Osteocyte (in vitro differentiated cells): ENCODE results near the gene MTMR6. TPM values are rescaled to one million over a fixed set of nuclear protein-coding genes. Genes with fewer than 3 reads are reported as not detected.
"Not testable (repeated sequence)": the region's sequence is repeated elsewhere in the genome, so short reads cannot be mapped to it uniquely, and the experiment has no call there.

Experiments
- DNase-seq: peaks from one replicate; pipeline ENCODE4 v3.0.0; 2021; ENCODE audit warnings: mixed read lengths; ENCODE audit not compliant: unreplicated experiment; ENCODE audit errors: extremely low spot score
- H3K27ac Mint-ChIP-seq: one replicate; pipeline ENCODE4 v1.8.0; 2021; ENCODE audit warnings: mild to moderate bottlenecking, mixed read lengths; ENCODE audit not compliant: unreplicated experiment
- H3K27me3 Mint-ChIP-seq: one replicate; pipeline ENCODE4 v1.8.0; 2021; ENCODE audit warnings: mixed read lengths; ENCODE audit not compliant: unreplicated experiment
- H3K36me3 Mint-ChIP-seq: one replicate; pipeline ENCODE4 v1.8.0; 2021; ENCODE audit warnings: mixed read lengths; ENCODE audit not compliant: unreplicated experiment
- H3K4me1 Mint-ChIP-seq: one replicate; pipeline ENCODE4 v1.8.0; 2021; ENCODE audit warnings: mixed read lengths; ENCODE audit not compliant: unreplicated experiment
- H3K4me3 Mint-ChIP-seq: one replicate; pipeline ENCODE4 v1.8.0; 2021; ENCODE audit warnings: mild to moderate bottlenecking, moderate library complexity, mixed read lengths; ENCODE audit not compliant: unreplicated experiment
- H3K9me3 Mint-ChIP-seq: one replicate; pipeline ENCODE4 v1.8.0; 2021; ENCODE audit warnings: mixed read lengths; ENCODE audit not compliant: unreplicated experiment
- total RNA-seq: library from RNA; stranded (reverse); gene quantifications from 2 replicates; pipeline ENCODE4 v1.2.1, GENCODE V29; 2021
- TF ChIP-seq, protein P1 (sequence below): fragments of 200-600 bp; sonication (generic); IDR thresholded peaks from 2 replicates; pipeline ENCODE4 v1.5.0; 2021; ENCODE audit warnings: antibody characterized with exemption, mild to moderate bottlenecking, moderate library complexity

The MTMR6 gene
- total RNA-seq, 1 donor from 2014 or later = 19.5 TPM

DNA sequence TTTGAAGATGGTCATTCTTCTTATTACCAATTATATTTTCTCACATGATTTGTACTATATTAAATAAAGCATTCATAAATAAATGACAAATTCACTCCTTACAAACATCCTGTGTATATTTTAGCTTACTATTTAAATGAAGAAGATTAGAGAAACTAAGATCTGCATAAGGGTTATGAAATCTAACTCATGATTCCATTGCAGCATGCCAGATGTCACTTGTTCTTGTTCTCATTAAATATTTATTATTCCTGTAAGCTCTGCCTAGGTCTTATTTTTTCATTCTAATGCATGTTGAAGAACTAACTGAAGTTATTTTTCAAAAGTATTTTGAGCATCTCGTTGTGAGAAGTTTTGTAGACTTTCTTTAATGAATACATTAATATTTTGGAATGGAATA, 32.5 kb upstream of the MTMR6 start:
- Mint-ChIP-seq H3K9me3 (no peaks in the 10 kb centered on the region), H3K4me3 (no peak overlapping the region), H3K27ac (no peak overlapping the region), H3K36me3 (peaks cover 35% of the 10 kb centered on the region), H3K27me3 (no peaks in the 10 kb centered on the region), H3K4me1 (no peaks in the 10 kb centered on the region)
- TF ChIP-seq, protein P1, sequence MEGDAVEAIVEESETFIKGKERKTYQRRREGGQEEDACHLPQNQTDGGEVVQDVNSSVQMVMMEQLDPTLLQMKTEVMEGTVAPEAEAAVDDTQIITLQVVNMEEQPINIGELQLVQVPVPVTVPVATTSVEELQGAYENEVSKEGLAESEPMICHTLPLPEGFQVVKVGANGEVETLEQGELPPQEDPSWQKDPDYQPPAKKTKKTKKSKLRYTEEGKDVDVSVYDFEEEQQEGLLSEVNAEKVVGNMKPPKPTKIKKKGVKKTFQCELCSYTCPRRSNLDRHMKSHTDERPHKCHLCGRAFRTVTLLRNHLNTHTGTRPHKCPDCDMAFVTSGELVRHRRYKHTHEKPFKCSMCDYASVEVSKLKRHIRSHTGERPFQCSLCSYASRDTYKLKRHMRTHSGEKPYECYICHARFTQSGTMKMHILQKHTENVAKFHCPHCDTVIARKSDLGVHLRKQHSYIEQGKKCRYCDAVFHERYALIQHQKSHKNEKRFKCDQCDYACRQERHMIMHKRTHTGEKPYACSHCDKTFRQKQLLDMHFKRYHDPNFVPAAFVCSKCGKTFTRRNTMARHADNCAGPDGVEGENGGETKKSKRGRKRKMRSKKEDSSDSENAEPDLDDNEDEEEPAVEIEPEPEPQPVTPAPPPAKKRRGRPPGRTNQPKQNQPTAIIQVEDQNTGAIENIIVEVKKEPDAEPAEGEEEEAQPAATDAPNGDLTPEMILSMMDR = no peak
- DNase-seq = no peak

DNA sequence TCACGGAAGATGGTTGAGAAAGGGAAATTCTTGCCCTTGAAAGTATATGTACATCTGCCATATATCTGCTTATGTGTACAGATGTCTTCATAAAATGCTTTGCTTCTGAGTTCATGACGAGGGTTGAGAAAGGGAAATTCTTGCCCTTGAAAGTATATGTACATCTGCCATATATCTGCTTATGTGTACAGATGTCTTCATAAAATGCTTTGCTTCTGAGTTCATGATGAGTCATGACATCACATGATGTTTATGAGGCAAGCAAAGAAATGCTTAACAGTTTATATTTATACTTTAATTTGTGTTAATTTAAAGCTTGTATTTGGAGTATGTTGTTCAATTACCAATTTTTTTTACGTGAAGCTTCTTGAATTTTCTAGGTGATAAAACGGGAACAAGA, 31.7 kb upstream of the MTMR6 start:
- H3K27me3 Mint-ChIP-seq = not testable (repeated sequence)
- peaks cover 36% of the 10 kb centered on the region for H3K36me3 Mint-ChIP-seq

DNA sequence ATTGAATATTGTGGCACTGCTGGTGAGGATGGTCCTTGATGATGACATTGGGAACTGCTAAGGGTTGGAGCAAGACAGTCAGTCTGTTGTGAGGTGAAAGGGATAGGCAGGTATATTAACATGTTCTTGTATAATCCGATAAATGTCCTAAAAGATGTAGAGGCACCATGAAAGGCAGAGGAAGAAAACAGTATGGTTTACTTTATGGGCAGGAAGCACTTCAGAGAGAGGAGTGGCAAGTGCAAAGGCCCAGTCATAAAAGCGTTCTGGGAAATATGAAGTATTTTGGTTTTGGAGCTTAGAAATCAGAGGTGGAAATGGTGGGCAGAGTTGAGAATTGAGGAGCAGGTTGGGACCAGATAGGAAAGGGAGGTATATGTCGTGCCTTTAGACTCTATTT, 23.6 kb upstream of the MTMR6 start:
- H3K27ac Mint-ChIP-seq = no peak overlapping the region
- H3K4me3 Mint-ChIP-seq = no peak overlapping the region
- peaks cover 6% of the 10 kb centered on the region for H3K4me1 Mint-ChIP-seq
- H3K27me3 Mint-ChIP-seq = no peaks in the 10 kb centered on the region
- H3K9me3 Mint-ChIP-seq = no peaks in the 10 kb centered on the region
- no peak for DNase-seq
- H3K36me3 Mint-ChIP-seq = peaks cover 43% of the 10 kb centered on the region
- TF ChIP-seq, protein P1 = no peak

More for the DNA sequence above, 31.7 kb upstream of the MTMR6 start:
- not testable (repeated sequence) for H3K4me1 Mint-ChIP-seq, H3K9me3 Mint-ChIP-seq, H3K4me3 Mint-ChIP-seq, DNase-seq, H3K27ac Mint-ChIP-seq

DNA sequence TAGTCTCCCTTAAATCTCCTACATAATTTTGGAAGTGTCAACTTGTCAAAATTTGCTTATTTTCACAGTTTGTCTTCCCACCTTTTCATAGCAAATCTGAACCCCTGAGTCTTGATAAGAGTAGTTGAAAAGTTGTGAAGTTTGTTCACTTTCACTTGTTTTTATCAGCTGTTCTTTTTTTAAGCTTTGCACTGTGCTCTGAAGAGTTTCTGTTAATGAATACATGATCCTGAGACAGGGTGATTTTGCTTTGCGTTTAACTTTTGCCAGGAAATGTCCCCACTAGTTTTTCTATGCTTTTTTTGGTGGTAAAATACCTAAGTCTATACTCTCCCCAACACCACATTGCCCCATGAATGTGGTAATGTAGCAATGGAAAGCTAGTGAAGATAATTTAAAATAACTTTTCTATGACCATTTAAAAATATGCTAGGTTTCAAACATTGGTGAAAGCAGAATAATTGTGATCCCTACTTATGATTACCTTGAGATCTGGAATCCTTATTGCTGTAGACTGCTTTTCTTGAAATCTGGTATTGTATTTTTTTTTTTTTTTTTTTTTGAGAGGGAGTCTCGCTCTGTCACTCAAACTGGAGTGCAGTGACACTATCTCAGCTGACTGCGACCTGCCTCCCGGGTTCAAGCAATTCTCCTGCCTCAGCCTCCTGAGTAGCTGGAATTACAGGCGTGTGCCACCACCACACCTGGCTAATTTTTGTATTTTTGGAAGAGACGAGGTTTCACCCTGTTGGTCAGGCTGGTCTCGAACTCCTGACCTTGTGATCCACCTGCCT, 19.6 kb upstream of the MTMR6 start:
- TF ChIP-seq, protein P1 = no peak
- Mint-ChIP-seq H3K4me1 (peaks cover 31% of the 10 kb centered on the region), H3K27ac (peak overlapping the region; percentile 12), H3K4me3 (no peak overlapping the region), H3K36me3 (peaks cover 34% of the 10 kb centered on the region), H3K27me3 (no peaks in the 10 kb centered on the region), H3K9me3 (no peaks in the 10 kb centered on the region)
- DNase-seq = no peak

DNA sequence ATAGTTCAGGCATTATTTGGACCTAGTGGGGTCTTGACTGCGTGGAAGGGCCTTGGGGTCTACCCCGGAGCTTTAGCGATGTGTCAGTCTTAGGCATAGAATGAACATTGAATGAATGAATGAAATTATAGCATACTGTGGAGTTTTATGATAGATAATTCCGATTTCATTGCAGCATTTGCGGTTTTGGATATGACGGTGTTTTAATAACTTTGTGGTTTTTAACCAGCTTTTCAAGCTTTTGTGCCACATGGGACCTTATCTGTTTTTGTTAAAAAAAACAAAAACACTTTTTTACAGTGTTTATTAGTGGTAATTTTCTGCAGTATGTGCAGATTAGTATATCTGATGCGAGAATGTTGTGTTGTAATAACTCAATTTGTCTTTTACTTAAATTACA, 14.8 kb upstream of the MTMR6 start:
- Mint-ChIP-seq H3K9me3 (no peaks in the 10 kb centered on the region), H3K27me3 (peaks cover 15% of the 10 kb centered on the region), H3K36me3 (peaks cover 7% of the 10 kb centered on the region), H3K4me3 (peak overlapping the region; percentile 88), H3K4me1 (peaks cover 29% of the 10 kb centered on the region), H3K27ac (peak overlapping the region; percentile 92)
- TF ChIP-seq, protein P1 = no peak
- DNase-seq = no peak
